DLD1 (cell line): ENCODE measurements around the gene OTX1.

Experiments used
- in situ Hi-C: cut with HindIII; loops from 2 replicates; pipeline ENCODE4 v1.10.0; 2017; ENCODE audit warnings: low sequenced_read_pairs

Gene OTX1

DNA sequence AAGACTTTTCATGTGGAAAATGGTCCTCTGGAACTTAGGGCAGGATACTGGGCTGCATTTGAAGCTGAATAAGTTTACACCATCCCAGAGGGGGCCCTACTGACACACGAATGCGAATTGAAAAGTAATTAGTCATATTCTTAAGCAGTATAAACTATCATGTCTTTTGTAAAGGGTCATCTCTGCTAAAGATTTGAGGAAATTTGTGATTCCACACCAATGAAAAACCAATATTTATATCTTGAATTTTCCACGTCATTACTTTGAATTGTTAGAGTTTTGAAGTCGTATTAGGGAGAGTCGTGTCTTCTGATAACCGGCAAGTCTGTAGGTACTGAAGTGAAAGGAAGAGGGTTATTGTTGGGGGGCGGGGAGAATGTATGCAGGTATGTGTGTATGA lies 4.1 kb upstream of the OTX1 start:
- in situ Hi-C loops, result loop anchor here (25.0 kb wide), 1 partner anchor 609 kb away; no protein-coding TSS in a partner anchor

DNA sequence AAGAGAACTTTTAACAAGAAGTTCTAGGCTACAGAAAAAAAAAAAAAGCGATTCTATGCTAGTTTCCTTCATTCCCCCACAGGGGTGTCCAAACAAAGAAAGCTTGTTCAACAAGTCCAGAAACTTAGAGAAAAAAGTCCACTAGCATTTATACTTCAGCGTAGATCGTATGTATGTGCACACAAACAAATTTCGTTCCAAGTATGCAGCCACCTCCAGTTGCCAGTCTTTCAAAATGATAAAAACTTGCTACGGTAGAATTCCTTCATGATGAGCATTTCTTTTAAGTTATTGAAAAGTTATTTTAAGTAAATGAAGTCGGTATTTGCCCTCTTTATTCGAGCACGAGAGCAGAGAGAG lies 3.7 kb upstream of the OTX1 start:
- in situ Hi-C loops, result loop anchor here (25.0 kb wide), 1 partner anchor 610 kb away; no protein-coding TSS in a partner anchor

DNA sequence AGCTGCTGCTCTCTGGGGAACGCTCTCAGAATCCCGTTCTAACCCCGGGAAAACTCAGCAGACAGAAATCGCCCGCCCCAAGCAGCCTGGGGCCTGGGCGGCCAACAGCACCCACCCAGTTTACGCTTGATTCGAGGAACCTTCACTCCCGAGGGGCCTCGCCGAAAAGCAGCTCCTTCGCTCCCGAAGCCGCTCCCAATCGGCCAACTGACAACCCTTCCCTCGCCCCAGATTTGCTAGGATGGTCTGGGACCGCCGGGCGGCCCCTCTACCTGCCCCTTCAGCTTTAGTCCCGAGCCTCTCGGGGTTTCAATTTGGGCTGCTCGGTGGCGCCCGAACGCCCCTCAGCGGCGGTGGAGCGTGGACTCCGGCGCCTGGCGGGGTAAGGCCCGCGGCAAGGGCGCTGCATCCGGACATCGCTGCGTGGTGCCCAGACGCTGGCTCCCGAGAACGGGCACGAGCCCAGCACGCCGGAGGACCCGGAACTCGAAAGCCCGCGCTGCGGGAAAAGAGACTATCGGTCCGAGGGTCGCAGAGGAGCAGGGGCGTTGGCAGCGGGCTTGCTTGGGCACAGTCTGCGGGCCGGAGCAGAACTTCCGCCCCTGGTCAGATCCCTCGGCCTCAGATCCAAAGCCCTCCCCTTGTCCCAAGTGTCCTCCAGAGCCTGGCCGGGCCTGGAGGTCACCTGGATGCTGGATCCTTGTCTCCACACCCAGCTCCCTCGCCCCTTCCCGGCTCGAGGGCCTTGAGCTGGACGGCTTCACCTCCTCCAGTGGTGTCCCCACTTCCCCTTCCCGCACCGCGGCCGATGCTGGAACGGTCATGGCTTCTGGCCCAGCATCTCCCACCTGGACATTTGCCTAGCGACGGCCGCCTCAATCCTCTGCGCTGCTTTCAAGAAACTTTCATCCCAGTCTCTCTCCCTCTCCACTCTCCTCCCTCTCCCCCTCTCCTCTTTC lies 3.0 kb upstream of the OTX1 start:
- in situ Hi-C loops, result loop anchor here (25.0 kb wide), 1 partner anchor 610 kb away; no protein-coding TSS in a partner anchor

DNA sequence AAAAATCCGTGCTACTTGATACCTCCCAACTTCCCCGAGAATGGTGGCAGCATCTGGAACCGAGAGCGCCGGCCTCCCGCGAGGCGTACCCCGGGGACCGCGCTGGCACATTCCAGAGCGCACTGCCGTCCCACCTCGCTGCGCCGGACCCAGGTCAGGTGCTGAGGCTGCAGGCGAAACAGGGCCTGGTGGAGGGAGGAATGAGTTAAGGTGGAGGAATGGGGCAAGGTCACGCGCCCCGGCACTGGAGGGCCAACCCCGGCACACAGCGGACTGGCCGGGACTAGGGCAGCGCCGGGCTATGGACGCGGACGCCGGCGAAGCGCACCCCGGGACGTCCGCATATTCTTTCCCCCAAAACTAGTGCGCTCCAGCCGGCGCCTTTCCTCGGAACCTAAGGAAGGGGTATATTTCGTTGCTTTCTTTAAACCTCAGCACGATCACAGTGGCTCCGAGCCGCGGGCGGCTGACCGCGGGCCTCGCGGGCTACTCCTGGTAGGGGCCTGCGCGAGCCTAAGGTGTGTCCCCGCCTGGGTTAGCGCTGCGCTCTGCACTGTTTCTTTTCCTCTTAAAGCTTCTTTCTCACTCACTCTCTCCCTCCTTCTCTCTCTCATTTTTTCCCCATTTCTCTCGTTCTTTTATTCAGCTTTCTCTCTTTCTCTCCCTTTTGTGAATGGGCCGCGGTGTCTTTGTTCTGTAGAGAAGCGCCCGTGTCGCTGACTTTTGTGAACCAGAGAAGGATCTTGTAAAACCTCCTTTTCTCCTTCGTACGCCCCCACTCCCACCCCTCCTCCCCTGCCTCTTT lies 2.1 kb upstream of the OTX1 start:
- in situ Hi-C loops, result loop anchor here (25.0 kb wide), 1 partner anchor 611 kb away; no protein-coding TSS in a partner anchor

DNA sequence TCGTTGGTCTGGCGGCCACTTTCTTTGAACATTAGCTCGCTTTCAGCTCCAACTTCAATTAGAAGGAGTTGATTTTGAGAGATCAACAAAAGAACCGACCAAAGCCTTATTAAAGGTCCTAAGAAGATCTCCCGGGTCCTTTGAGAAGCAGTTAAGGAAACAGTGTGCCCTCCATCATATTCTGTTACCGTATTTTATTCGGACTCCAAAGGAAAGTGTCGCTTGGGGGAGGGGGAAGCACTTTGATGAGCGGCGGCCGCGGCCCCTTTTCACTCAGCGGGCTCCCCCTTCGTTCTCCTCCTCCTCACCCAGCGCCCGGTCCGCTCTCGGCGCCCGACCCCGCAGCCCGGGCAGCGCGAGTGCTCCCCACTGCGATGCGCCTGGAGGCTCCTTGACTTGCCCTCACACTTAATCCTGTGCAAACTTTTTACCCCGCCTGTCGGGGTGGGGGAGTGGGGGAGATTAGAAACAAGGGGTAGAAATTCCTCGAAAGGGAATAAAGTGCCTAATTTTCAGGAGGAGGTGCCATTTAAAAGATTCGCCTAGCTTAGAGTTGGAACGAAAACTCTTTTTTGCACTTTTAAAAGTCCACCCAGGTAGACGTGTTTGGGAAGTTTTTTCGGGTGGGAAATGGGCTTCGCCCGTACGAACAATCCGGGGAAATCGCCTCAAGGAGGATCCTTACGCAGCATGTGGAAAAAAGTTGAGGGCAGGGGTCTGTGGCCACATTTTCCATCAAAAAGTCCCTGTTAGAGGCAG lies 1.2 kb upstream of the OTX1 start:
- in situ Hi-C loops, result loop anchor here (25.0 kb wide), 1 partner anchor 612 kb away; no protein-coding TSS in a partner anchor

DNA sequence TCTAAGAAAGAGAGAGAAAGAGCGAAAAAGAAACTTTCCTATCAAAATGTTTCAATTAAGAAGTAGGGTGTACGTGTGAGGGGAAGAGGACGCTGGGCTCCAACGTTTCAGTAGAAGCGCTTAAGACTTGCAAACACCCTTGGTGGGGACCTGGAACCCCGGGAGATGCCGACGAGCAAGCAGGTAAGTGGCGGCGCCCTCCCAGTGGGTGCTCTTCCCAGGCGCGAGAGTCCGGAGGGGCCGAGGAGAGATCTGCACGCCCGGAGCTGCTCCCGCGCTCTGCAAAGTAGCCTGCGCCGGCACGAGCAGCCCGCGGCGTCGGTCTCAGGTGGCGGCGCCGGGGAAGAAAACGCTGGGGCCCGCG lies 678 bp upstream of the OTX1 start:
- in situ Hi-C loops, result loop anchor here (25.0 kb wide), 1 partner anchor 613 kb away; no protein-coding TSS in a partner anchor

DNA sequence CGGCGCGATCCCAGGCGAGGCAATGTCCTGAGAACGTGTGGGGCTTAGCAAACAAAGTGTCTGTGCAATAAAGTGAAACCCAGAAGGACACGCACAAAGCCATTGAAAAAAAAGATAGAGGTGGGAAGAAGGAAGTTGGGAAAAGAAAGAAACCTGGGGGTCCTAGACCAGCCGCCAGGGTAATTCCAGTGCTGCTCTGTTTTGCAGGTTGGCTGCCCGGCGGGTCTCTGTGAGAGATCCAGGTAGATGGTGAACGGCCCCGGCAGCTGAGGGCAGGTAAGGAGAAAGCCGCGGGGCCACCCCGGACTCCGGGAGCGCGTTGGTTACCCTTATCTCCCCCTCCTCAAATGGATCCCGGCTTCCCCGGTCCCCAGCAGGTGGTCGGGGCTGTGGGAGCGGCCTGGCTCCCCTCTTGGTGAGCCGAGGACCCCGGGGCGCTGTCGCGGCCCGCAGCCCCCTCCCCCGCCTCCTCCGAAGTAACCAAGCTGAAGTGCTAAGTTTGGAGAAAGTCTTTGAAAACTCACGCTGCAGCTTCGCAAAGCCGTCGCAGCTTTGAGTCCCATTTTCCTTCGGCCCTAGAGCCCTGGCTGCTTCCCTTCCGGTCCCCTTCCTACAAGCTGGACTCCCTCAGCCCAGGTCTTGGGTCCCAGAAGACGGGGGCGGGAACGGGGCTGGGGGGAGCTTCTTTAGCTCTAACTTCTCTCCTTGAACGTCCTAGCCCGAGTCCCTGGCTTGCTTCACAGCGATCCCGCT lies 588 bp downstream of the OTX1 start:
- in situ Hi-C loops, result no loop called here

DNA sequence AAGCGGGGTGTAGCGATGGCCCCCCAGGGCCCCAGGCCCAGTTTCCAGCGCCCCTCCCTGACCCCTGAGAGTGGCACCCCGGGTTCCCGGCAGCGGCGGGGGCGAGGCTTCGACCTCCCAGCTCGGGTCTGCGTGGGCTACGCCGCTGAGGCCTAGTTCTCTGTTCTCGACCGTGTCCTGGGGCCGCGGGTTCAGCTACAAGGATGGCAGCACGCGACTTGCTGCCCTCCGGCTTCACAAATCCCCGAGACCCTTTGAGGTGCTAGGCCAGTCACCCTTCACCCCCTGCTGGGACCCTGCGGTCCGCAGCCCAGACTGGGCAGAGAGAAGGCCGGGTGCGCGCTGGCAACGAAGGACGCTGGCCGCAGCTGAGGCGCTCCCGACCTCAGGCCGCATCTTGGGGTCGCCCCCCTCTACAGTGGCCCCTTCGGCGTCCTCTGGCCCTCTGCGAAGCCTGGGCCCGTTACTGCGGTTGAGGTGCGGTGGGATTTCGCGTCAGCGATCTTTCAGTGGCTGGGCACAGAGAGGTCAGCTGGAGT lies 1.2 kb downstream of the OTX1 start:
- in situ Hi-C loops, result no loop called here

DNA sequence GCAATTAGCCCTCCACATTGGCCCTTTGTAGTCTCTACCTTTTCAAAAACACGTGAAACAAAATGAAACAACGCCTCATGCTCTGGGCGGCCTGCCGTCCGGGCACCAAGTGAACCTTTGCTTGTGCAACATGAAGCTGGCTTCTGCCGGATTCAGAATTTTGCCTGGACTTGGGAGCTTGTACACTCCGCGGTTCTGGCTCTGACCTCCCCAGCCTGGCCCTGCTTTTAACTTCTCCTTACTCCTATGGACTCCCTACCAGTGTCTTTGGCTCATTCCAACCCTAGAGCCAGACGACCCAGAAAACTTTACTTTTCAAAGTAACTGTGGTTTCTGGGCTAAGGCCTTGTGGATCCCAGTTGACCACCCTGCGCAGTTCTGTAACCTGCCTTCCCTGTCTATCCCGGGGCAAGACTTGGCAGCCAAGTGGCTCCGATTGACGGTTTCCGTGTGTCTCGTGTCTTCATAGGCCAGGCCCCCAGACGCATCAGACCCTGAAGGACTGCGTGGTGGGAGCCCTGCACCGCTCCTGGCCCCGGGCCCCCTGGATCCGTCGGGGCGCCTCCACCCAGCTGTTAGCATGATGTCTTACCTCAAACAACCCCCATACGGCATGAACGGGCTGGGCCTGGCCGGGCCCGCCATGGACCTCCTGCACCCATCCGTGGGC lies 1.9 kb downstream of the OTX1 start:
- in situ Hi-C loops, result no loop called here

DNA sequence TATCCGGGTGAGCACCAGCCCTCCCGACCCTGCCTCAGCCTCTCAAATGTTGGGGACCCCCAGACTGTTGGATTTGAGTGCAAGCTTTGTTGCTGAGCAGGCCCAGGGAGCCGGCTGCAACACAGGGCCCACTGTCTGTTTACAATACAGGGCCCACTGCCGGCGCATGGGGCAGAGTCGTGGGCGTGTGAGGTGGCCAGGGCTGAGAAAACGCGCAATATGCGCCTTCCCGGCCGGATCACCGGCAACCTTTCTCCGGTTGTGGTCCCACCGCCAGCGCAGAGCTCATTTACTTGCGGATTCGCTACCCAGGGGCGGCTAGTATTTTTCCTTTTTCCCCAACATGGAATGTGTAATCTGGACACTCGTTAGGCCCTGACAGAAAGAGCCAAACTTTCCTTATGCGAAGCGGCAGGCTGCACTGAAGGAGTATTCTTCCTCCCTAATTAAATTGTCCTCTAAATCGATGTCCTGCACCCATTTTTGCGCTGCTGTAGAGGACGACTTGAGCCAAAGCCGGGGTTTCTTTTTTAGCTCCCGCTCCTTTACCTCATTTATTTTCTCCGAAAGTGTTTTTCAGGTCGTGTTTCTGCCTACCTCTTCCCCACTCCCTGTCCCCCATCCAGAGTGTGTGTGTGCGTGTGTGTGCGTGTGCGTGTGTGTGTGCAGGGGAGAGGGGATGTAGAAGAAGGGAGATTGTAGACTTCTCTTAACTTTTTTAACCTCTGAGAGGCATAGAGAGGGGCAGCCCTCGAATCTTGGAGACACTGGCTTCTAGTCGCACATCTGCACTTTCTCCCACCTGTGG lies 2.7 kb downstream of the OTX1 start:
- in situ Hi-C loops, result no loop called here

DNA sequence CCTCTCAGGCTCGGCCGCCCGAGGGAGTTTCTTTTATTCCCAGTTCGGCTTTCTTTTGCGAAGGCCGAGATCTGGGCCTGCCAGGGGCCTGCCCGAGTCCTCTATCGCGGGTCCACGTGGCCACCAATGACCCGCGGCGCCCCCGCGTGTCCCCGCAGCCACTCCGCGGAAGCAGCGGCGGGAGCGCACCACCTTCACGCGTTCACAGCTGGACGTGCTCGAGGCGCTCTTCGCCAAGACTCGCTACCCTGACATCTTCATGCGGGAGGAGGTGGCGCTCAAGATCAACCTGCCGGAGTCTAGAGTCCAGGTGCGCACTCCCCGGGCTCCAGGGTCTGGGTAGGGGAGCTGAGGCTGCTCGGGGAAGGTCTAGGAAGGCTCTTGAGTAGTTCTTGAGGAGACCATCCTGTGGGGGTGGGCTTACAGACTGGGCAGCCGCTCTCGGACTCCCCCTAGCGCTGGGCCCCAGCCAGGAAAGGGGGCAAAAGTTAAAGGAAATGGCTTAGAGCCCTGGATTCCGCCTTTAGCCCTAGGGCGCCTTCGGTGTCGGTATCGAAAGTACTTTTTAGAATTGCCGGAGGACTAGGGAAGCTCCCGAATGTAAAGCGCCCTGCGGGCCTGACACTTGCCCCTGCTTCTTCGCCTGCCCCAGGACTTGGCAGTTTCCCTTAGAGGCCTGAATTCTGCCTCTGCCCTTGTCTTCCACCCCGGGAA lies 3.4 kb downstream of the OTX1 start:
- in situ Hi-C loops, result no loop called here

DNA sequence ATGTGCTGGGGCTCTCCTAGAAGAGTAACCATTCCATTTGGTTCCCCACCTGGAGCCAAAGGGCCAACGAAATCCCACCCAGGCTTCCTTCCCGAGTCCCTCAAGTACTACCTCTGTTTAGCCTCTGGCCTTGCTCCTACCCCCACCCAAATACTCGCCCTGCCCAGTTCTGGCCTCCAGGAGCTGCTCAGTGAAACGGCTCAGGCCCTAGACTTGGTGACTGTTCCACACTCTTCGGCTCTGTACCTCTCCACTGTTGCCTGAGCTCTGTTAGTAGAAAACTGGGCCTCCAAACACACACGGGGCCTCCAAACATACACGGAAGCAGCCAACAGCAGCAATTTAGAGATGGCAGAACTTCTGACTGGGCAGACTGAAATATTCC lies 4.2 kb downstream of the OTX1 start:
- in situ Hi-C loops, result no loop called here

DNA sequence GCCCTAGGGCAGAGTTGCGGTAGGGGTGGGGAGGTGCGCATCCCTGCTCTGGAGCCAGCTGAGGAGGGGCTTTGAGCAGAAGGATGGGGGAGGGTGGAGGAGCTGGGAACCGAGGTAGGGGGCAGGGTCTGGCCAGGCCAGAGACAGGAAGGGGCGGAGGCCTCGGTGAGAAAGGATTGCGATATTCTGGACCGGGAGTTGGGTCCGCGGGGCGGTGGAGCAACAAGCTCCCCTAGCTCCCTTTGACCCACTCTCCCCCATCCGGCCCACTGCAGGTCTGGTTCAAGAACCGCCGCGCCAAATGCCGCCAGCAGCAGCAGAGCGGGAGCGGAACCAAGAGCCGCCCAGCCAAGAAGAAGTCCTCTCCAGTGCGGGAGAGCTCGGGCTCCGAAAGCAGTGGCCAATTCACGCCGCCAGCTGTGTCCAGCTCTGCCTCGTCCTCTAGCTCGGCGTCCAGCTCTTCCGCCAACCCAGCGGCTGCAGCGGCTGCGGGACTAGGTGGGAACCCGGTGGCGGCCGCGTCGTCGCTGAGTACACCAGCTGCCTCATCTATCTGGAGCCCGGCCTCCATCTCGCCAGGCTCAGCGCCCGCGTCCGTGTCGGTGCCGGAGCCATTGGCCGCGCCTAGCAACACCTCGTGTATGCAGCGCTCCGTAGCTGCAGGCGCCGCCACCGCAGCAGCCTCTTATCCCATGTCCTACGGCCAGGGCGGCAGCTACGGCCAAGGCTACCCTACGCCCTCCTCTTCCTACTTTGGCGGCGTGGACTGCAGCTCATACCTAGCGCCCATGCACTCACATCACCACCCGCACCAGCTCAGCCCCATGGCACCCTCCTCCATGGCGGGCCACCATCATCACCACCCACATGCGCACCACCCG lies 4.8 kb downstream of the OTX1 start:
- in situ Hi-C loops, result no loop called here

DNA sequence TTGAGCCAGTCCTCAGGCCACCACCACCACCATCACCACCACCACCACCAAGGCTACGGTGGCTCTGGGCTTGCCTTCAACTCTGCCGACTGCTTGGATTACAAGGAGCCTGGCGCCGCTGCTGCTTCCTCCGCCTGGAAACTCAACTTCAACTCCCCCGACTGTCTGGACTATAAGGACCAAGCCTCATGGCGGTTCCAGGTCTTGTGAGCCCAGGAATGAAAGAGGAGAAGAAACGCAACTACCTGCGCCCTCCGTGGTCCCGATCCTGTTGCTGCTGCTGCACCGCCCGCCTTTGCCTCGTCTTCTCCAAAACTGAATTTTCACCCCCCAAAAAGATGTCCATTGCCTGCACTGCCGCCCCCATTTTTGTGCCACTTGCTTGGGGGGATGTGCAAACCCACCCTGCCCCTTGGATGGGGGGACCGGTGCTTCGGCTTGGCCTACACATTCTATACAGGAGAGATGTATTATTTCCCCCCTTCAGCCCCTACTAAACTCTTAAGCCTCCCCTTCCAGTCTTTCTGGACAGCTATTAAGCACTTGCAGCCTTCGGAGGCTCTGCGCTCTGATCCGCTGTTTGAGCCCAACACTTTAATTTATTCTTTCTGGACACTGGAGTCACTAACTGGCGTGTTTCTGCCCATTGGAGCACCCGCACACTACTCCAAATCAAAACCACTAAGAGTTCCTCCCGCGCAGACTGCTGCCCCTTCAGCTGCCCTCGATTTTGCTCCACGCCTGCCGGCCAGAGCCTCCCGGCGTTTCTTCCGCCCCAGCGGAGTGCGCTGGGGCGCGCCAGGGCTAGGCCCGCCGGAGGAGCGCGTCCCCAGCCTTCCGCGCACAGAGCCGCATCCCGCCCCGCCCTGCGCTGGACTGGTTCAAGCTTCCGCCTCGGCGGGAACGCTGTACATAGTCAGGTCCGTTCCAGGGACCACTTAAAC lies 5.7 kb downstream of the OTX1 start:
- in situ Hi-C loops, result no loop called here

DNA sequence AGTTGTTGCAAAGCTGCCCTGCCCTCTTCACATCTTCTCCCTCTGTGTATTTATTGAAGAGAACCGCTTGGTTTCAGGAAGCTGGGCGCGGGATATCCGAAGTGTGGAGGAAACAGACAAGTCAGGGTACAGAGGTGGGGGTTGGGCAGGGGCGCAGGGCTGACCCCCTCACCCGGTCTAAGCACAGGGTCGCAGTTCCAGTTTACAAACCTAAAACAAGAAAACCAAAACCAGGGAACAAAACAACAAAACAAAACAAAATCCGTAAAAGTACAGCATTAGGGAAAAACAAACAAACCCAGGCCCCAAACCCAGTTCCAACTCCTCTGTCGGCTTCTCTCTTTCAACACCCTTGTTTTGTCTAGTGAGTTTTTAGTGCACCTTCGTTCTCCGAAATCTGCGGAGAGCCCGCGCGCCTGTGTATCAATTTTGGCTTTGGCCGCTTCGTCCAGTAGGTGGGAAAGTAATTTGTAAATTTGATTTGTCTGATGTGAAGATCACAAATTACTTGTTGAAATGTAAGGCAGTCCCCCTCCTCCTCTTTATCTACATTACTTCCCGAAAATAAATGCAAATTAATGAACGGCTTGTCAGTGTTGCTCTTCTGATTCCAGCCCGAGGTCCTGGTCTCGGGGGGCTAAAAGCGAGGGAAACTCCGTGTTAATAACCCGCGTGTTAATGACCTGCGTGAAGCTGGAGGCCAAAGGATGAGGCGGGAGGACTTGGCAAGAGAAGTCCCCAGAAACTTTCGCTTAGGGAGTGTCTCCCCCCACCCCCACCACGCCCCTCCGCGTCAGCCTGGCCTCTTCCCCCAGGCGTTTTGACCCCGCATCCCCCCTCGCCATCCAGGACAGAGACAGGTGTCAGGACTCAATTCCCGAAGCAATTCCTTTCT lies 6.9 kb downstream of the OTX1 start:
- in situ Hi-C loops, result no loop called here
